HuH-7 (cell line): ENCODE measurements around the gene FUT7.
"Not testable (repeated sequence)": the region's sequence is repeated elsewhere in the genome, so short reads cannot be mapped to it uniquely, and the experiment has no call there.

Experiments
- DNase-seq: peaks from one replicate; pipeline ENCODE4 v3.0.0; 2011; ENCODE audit warnings: low spot score

Gene FUT7

GRCh38 chr9:137017791-137018497 is 13.9 kb downstream of the FUT7 start:
- no peak for DNase-seq

- DNase-seq, result no peak
Measured at GRCh38 chr9:137017071-137017470, 14.8 kb downstream of the FUT7 start.

GRCh38 chr9:137016436-137016835 is 15.5 kb downstream of the FUT7 start:
- DNase-seq, result no peak

- no peak for DNase-seq
Measured at GRCh38 chr9:137015976-137016375, 15.9 kb downstream of the FUT7 start.

GRCh38 chr9:137015540-137015930 is 16.4 kb downstream of the FUT7 start:
- DNase-seq, result no peak

GRCh38 chr9:137014776-137015539 is 16.9 kb downstream of the FUT7 start:
- no peak for DNase-seq

GRCh38 chr9:137014166-137014565 is 17.7 kb downstream of the FUT7 start:
- DNase-seq, result no peak

- no peak for DNase-seq
Measured at GRCh38 chr9:137013571-137013940, 18.3 kb downstream of the FUT7 start.

- no peak for DNase-seq
Measured at GRCh38 chr9:137012694-137013570, 19.0 kb downstream of the FUT7 start.

GRCh38 chr9:137011907-137012675 is 19.8 kb downstream of the FUT7 start:
- no peak for DNase-seq

GRCh38 chr9:137011156-137011555 is 20.7 kb downstream of the FUT7 start:
- no peak for DNase-seq

GRCh38 chr9:137009938-137010732 is 21.8 kb downstream of the FUT7 start:
- no peak for DNase-seq

GRCh38 chr9:137009217-137009616 is 22.7 kb downstream of the FUT7 start:
- no peak for DNase-seq

- DNase-seq, result no peak
Measured at GRCh38 chr9:137008312-137008711, 23.6 kb downstream of the FUT7 start.

GRCh38 chr9:137007816-137008270 is 24.0 kb downstream of the FUT7 start:
- DNase-seq, result no peak

- no peak for DNase-seq
Measured at GRCh38 chr9:137007108-137007815, 24.6 kb downstream of the FUT7 start.

- DNase-seq, result no peak
Measured at GRCh38 chr9:137006116-137007003, 25.5 kb downstream of the FUT7 start.

- not testable (repeated sequence) for DNase-seq
Measured at GRCh38 chr9:137004285-137004684, 27.6 kb downstream of the FUT7 start.

GRCh38 chr9:137002646-137003041 is 29.2 kb downstream of the FUT7 start:
- no peak for DNase-seq
